CD14-positive monocyte (primary cell): ENCODE results near the gene DQX1. TPM values are rescaled to one million over a fixed set of nuclear protein-coding genes. Genes with fewer than 3 reads are reported as not detected.

Experiments
- DNase-seq, 3 donors: peaks; one replicate each; pipeline ENCODE4 v3.0.0-alpha.2; 2011 to 2022
- H2AFZ ChIP-seq: 2 replicates; pipeline ENCODE4 v1.6.0; 2012; ENCODE audit warnings: mild to moderate bottlenecking, low read depth, low read length, inconsistent platforms; ENCODE audit not compliant: insufficient read depth, poor library complexity, severe bottlenecking
- H3K27ac ChIP-seq, 2 donors: 1 replicate in 1 of 2; 2 replicates in 1 of 2; pipeline ENCODE4 v1.5.1; 2012 to 2013; ENCODE audit warnings: low read length in 2 of 2, control low read depth in 1 of 2, inconsistent platforms in 1 of 2, low read depth in 1 of 2, mild to moderate bottlenecking in 1 of 2
- H3K27me3 ChIP-seq, 2 donors: one replicate each; pipeline versions ENCODE4 v1.6.0 to v1.6.1; 2011 to 2013; ENCODE audit warnings: low read length in 2 of 2; ENCODE audit not compliant: control insufficient read depth in 2 of 2, insufficient read depth in 2 of 2
- H3K36me3 ChIP-seq, 2 donors: replicated peaks in 1 of 2; 1 replicate in 1 of 2; 2 replicates in 1 of 2; pipeline versions ENCODE4 v1.5.1 to v1.6.1; 2012 to 2013; ENCODE audit warnings: low read length in 2 of 2, control low read depth in 1 of 2, inconsistent platforms in 1 of 2, mild to moderate bottlenecking in 1 of 2; ENCODE audit not compliant: insufficient read depth in 2 of 2, control insufficient read depth in 1 of 2
- H3K4me1 ChIP-seq, 2 donors: 1 replicate in 1 of 2; 2 replicates in 1 of 2; pipeline versions ENCODE4 v1.5.1 to v1.6.1; 2012 to 2013; ENCODE audit warnings: low read length in 2 of 2, control low read depth in 1 of 2, inconsistent platforms in 1 of 2, mild to moderate bottlenecking in 1 of 2, moderate library complexity in 1 of 2; ENCODE audit not compliant: insufficient read depth in 2 of 2, control insufficient read depth in 1 of 2
- H3K4me2 ChIP-seq: replicated peaks from 2 replicates; pipeline ENCODE3; 2012; ENCODE audit warnings: low read length, moderate library complexity, mild to moderate bottlenecking; ENCODE audit not compliant: poor library complexity, severe bottlenecking; ENCODE audit errors: extremely low read depth
- H3K4me3 ChIP-seq, 3 experiments: fragments of 200-600 bp in 1 of 3; sonication (generic) in 1 of 3; replicated peaks in 1 of 3; 1 replicate in 2 of 3; 2 replicates in 1 of 3; pipeline ENCODE4 v1.5.1; 2011 to 2013; ENCODE audit warnings: low read length in 3 of 3, mild to moderate bottlenecking in 3 of 3, control low read depth in 2 of 3, low read depth in 2 of 3, inconsistent platforms in 1 of 3, moderate library complexity in 1 of 3
- H3K79me2 ChIP-seq: 2 replicates; pipeline ENCODE4 v1.6.0; 2012; ENCODE audit warnings: mild to moderate bottlenecking, control low read depth, inconsistent platforms, low read length, moderate library complexity; ENCODE audit not compliant: insufficient read depth
- H3K9ac ChIP-seq: 2 replicates; pipeline ENCODE4 v1.6.0; 2017; ENCODE audit warnings: low read length, mild to moderate bottlenecking; ENCODE audit not compliant: insufficient read depth, poor library complexity, severe bottlenecking
- H3K9me3 ChIP-seq, 2 donors: replicated peaks in 1 of 2; 1 replicate in 1 of 2; 2 replicates in 1 of 2; pipeline versions ENCODE4 v1.5.1 to v1.6.1; 2012 to 2013; ENCODE audit warnings: low read length in 2 of 2, control low read depth in 1 of 2; ENCODE audit not compliant: control insufficient read depth in 1 of 2, insufficient read depth in 1 of 2
- H4K20me1 ChIP-seq: 2 replicates; pipeline ENCODE4 v1.6.0; 2012; ENCODE audit warnings: mild to moderate bottlenecking, low read length, control low read depth, moderate library complexity; ENCODE audit not compliant: insufficient read depth
- H3K27ac Mint-ChIP-seq, 7 donors: one replicate each; pipeline ENCODE4 v1.8.0; 2020; ENCODE audit warnings: mild to moderate bottlenecking in 7 of 7, mixed read lengths in 7 of 7, moderate library complexity in 6 of 7, inconsistent platforms in 2 of 7
- H3K27me3 Mint-ChIP-seq, 3 donors: one replicate each; pipeline ENCODE4 v1.8.0; 2021 to 2022; ENCODE audit warnings: low read depth in 3 of 3, mild to moderate bottlenecking in 3 of 3, mixed read lengths in 3 of 3, moderate library complexity in 3 of 3, inconsistent platforms in 1 of 3
- H3K36me3 Mint-ChIP-seq, 2 donors: one replicate each; pipeline ENCODE4 v1.8.0; 2020; ENCODE audit warnings: mixed read lengths in 2 of 2, inconsistent platforms in 1 of 2, mild to moderate bottlenecking in 1 of 2
- H3K4me1 Mint-ChIP-seq: one replicate; pipeline ENCODE4 v1.8.0; 2020; ENCODE audit warnings: mild to moderate bottlenecking, mixed read lengths
- H3K4me3 Mint-ChIP-seq, 2 donors: one replicate each; pipeline ENCODE4 v1.8.0; 2020; ENCODE audit warnings: mild to moderate bottlenecking in 2 of 2, mixed read lengths in 2 of 2, moderate library complexity in 1 of 2
- H3K9me3 Mint-ChIP-seq, 7 donors: one replicate each; pipeline ENCODE4 v1.8.0; 2020 to 2022; ENCODE audit warnings: mixed read lengths in 7 of 7, mild to moderate bottlenecking in 6 of 7, moderate library complexity in 6 of 7, inconsistent platforms in 2 of 7
- CTCF ChIP-seq: fragments of 200-600 bp; IDR thresholded peaks from one replicate; pipeline ENCODE4 v1.8.0; 2022; ENCODE audit warnings: antibody characterized with exemption, mild to moderate bottlenecking
- WGBS: methylation state at CpG from one replicate; pipeline ENCODE4 v1.1.5; 2013; ENCODE audit warnings: missing lambda C conversion rate; ENCODE audit not compliant: insufficient coverage; 5-methylcytosine and 5-hydroxymethylcytosine counted together
- intact Hi-C, 2 donors: fragments of 100-400 bp; cut with micrococcal nuclease; formaldehyde crosslinking; loops; one replicate each; pipeline versions ENCODE4 v1.15.0 to v1.15.1; 2023
- polyA plus RNA-seq, 3 donors: library from polyadenylated mRNA; depleted of rRNA in 1 of 3; unstranded in 2 of 3; stranded (reverse) in 1 of 3; fragments of 300-500 nt in 2 of 3; fragments of >200 nt in 1 of 3; fragmentation: Illumina TruSeq in 2 of 3; gene quantifications; 1 replicate in 2 of 3; 2 replicates in 1 of 3; pipeline ENCODE4 v1.2.3, GENCODE V29; 2012 to 2021

DQX1 gene
- polyA plus RNA-seq, 3 donors: 0.36 TPM; not detected in 2

- Histone ChIP-seq H3K4me3 (no peak overlapping the region), H3K9ac (no peak overlapping the region), H3K27me3 (no peaks in the 10 kb centered on the region), H3K4me2 (no peak overlapping the region), H3K36me3 (peaks cover 14 to 24% of the 10 kb centered on the region in 2 donors), H3K9me3 (no peaks in the 10 kb centered on the region), H3K79me2 (peaks cover 22% of the 10 kb centered on the region), H4K20me1 (peaks cover 8% of the 10 kb centered on the region), H3K4me1 (peaks cover 35 to 41% of the 10 kb centered on the region in 2 donors), H2AFZ (no peak overlapping the region), H3K27ac (no peak overlapping the region)
- H3K4me1 Mint-ChIP-seq: peaks cover 35% of the 10 kb centered on the region
- intact Hi-C loops: no loop called here
- H3K27ac Mint-ChIP-seq: no peak overlapping the region
- H3K9me3 Mint-ChIP-seq: peaks cover 0 to 3% (median 0%) of the 10 kb centered on the region in 7 donors
- 93% methylated on average over 5 of the region's 5 CpGs for WGBS
- H3K27me3 Mint-ChIP-seq: peaks cover 0 to 2% (median 2%) of the 10 kb centered on the region in 3 donors
- TF ChIP-seq CTCF: peak; percentile 31
- H3K36me3 Mint-ChIP-seq: peaks cover 23 to 41% of the 10 kb centered on the region in 2 donors
- no peak overlapping the region for H3K4me3 Mint-ChIP-seq
- DNase-seq: no peak
Measured at GRCh38 chr2:74474899-74475298, 51.1 kb downstream of the DQX1 start.

GRCh38 chr2:74474481-74474880 is 51.5 kb downstream of the DQX1 start:
- Histone ChIP-seq H3K4me3 (no peak overlapping the region), H3K4me1 (peaks cover 35 to 41% of the 10 kb centered on the region in 2 donors), H2AFZ (no peak overlapping the region), H3K4me2 (no peak overlapping the region), H3K27ac (no peak overlapping the region), H4K20me1 (peaks cover 8% of the 10 kb centered on the region), H3K36me3 (peaks cover 14 to 22% of the 10 kb centered on the region in 2 donors), H3K9ac (no peak overlapping the region), H3K9me3 (no peaks in the 10 kb centered on the region), H3K79me2 (peaks cover 18% of the 10 kb centered on the region), H3K27me3 (no peaks in the 10 kb centered on the region)
- intact Hi-C loops: no loop called here
- Mint-ChIP-seq H3K4me1 (peaks cover 35% of the 10 kb centered on the region), H3K27me3 (peaks cover 0 to 2% (median 2%) of the 10 kb centered on the region in 3 donors), H3K9me3 (peaks cover 0 to 3% (median 0%) of the 10 kb centered on the region in 7 donors), H3K4me3 (no peak overlapping the region), H3K36me3 (peaks cover 23 to 39% of the 10 kb centered on the region in 2 donors), H3K27ac (no peak overlapping the region)
- no peak for DNase-seq
- no peak for TF ChIP-seq CTCF
- WGBS: 98% methylated on average over 6 of the region's 6 CpGs
